ENCODE data around the gene BCL6B. TPM values are rescaled to one million over a fixed set of nuclear protein-coding genes. Genes with fewer than 3 reads are reported as not detected.

The BCL6B gene
- total and polyA plus RNA-seq, 2 of the 4 experiments (the other 2 are of a cell fraction) = not detected

DNA sequence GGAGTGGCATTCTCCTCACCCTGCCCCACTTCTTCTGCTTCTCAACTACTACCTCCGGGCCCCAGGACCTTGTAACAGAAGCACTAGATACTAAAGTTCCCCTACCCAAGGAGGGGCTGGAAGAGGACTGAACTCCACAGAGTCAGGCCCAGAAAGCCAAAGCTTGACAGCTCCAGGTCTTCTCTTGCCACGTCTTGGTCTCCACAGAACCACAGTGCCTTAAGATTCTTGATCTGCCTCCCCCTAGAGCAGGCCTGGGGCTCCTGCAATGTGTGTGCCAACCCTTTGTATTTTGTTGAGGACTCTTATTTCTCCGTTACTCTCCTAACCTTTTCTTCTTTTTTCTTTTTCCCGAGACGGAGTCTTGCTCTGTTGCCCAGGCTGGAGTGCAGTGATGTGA, 17.0 kb downstream of the BCL6B start:
- in situ Hi-C loops (cut with MboI; ENCODE audit: low sequenced_read_pairs) = loop anchor here (10.0 kb wide), 1 partner anchor 265 kb away; the partner anchor contains the start of gene EIF5A
- ATAC-seq (ENCODE audit: low read depth) (no peak), DNase-seq (no peak)
- no peak overlapping the region for H2BK5ac ChIP-seq (ENCODE audit: low read depth, low read length, poor library complexity, severe bottlenecking)
- no CpG with 5 or more reads among the region's 5 CpGs for WGBS, 2 experiments (ENCODE audit: extremely low coverage in 2 of 2, insufficient read length in 1 of 2)
- intact Hi-C loops (cut with micrococcal nuclease) = loop anchor here (10.0 kb wide), 1 partner anchor 525 kb away; the partner anchor contains the start of gene SENP3
- no peak overlapping the region for H3K4ac ChIP-seq (ENCODE audit: low read depth, low read length)
- dilution Hi-C loops (cut with HindIII; ENCODE audit: low sequenced_read_pairs, unreplicated experiment) = no loop called here
- H3K27ac ChIP-seq (ENCODE audit: insufficient read depth, low read length) = no peak overlapping the region
- H4K20me1 ChIP-seq (ENCODE audit: insufficient read depth, low read length) = no peaks in the 10 kb centered on the region
- H3K27me3 ChIP-seq (ENCODE audit: control insufficient read depth, insufficient read depth, low read length) = peaks cover 25% of the 10 kb centered on the region
- no peak overlapping the region for H4K8ac ChIP-seq (ENCODE audit: low read depth in 2 of 2, low read length in 2 of 2)
- no peak overlapping the region for H3K4me2 ChIP-seq (ENCODE audit: low read depth, low read length)
- no peaks in the 10 kb centered on the region for H3K9me3 ChIP-seq (ENCODE audit: control insufficient read depth, insufficient read depth, low read length)
- no peak overlapping the region for H4K5ac ChIP-seq (ENCODE audit: low read depth, low read length)
- no peak overlapping the region for H2BK120ac ChIP-seq (ENCODE audit: low read depth, low read length)
- CTCF ChIA-PET = no interaction called here
- no peak overlapping the region for H3K4me3 ChIP-seq (ENCODE audit: insufficient read depth, low read depth, low read length)
- no peak overlapping the region for H2AK5ac ChIP-seq (ENCODE audit: low read depth, low read length)
- no peak overlapping the region for H4K91ac ChIP-seq (ENCODE audit: insufficient read depth, low read depth, low read length)
- H3K79me1 ChIP-seq (ENCODE audit: low read depth in 1 of 2, low read length in 2 of 2) = peaks cover 5 to 17% of the 10 kb centered on the region in 2 experiments; a peak in 1 of 4 replicates
- BruUV-seq (replicated peaks) = no TSS peak
- H3K23ac ChIP-seq (ENCODE audit: low read depth, low read length) = no peak overlapping the region
- no peaks in the 10 kb centered on the region for H3K36me3 ChIP-seq (ENCODE audit: control insufficient read depth, insufficient read depth, low read length)
- no peak overlapping the region for H3K9ac ChIP-seq (ENCODE audit: low read depth, low read length)
- H3K56ac ChIP-seq (ENCODE audit: extremely low read depth, insufficient read depth, low read length) = no peak overlapping the region
- H2AFZ ChIP-seq (replicated peaks; ENCODE audit: low read length, poor library complexity) = no peak overlapping the region
- peaks cover 11% of the 10 kb centered on the region for H3K4me1 ChIP-seq (ENCODE audit: control insufficient read depth, insufficient read depth, low read length)
- H3K9me1 ChIP-seq (ENCODE audit: insufficient read depth, low read length) = peaks cover 8% of the 10 kb centered on the region; the same call in 1 of the 2 replicates
- POLR2A ChIA-PET (ENCODE audit: unreplicated experiment) = no interaction called here
- TF ChIP-seq CHD1 (IDR thresholded peaks at IDR 0.05; ENCODE audit: low read depth, low read length) (no peak), FOS (IDR thresholded peaks at IDR 0.05; ENCODE audit: low read depth, low read length) (no peak), MXI1 (IDR thresholded peaks at IDR 0.05; ENCODE audit: borderline replicate concordance, low read depth, low read length) (no peak), NFE2L2 (IDR thresholded peaks at IDR 0.05; ENCODE audit: low read depth, low read length) (no peak), POLR2A (IDR thresholded peaks at IDR 0.05; ENCODE audit: low read depth, low read length) (no peak), MAZ (IDR thresholded peaks at IDR 0.05; ENCODE audit: borderline replicate concordance, low read depth, low read length) (no peak), CEBPB (IDR thresholded peaks at IDR 0.05; ENCODE audit: low read depth, low read length) (no peak), BHLHE40 (IDR thresholded peaks at IDR 0.05; ENCODE audit: low read depth, low read length) (no peak), RCOR1 (IDR thresholded peaks at IDR 0.05; ENCODE audit: insufficient replicate concordance, low read length) (no peak)
- TF ChIP-seq, protein P1, sequence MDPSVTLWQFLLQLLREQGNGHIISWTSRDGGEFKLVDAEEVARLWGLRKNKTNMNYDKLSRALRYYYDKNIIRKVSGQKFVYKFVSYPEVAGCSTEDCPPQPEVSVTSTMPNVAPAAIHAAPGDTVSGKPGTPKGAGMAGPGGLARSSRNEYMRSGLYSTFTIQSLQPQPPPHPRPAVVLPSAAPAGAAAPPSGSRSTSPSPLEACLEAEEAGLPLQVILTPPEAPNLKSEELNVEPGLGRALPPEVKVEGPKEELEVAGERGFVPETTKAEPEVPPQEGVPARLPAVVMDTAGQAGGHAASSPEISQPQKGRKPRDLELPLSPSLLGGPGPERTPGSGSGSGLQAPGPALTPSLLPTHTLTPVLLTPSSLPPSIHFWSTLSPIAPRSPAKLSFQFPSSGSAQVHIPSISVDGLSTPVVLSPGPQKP (IDR thresholded peaks at IDR 0.05; ENCODE audit: borderline replicate concordance, low read depth, low read length) = no peak
- H2AK9ac ChIP-seq (replicated peaks; ENCODE audit: low read depth, low read length, poor library complexity) = no peak overlapping the region
- no peak overlapping the region for H3K14ac ChIP-seq (replicated peaks; ENCODE audit: low read depth, low read length)
- no peak overlapping the region for H3K18ac ChIP-seq (ENCODE audit: low read depth, low read length)
- H2BK20ac ChIP-seq (ENCODE audit: low read depth, low read length) = no peak overlapping the region
- H2BK15ac ChIP-seq (ENCODE audit: low read depth, low read length) = no peak overlapping the region
